RWPE1 (cell line): ENCODE results near the gene ADGRE1.

Experiments
- CTCF ChIA-PET: fragments of 350-600 bp; sonication (Branson Sonifier 250); formaldehyde crosslinking; extraction: SDS; loops from one replicate; lab custom pipeline; 2021; lab: Yijun Ruan, JAX
- POLR2A ChIA-PET: fragments of 400-600 bp; formaldehyde crosslinking; extraction: SDS; loops from one replicate; lab custom pipeline; 2020; ENCODE audit warnings: antibody characterized with exemption; ENCODE audit not compliant: low non-redundant PET; lab: Yijun Ruan, JAX
- DNase-seq: peaks from one replicate; pipeline ENCODE4 v3.0.0; 2012; ENCODE audit warnings: low spot score
- H3K27ac ChIP-seq: fragments of 450-650 bp; 2 replicates; pipeline ENCODE4 v1.5.1; 2017
- CTCF ChIP-seq: fragments of 450-650 bp; conservative IDR thresholded peaks from 2 replicates; pipeline ENCODE4 v1.5.1; 2017; ENCODE audit warnings: low read depth, mild to moderate bottlenecking

The ADGRE1 gene

GRCh38 chr19:6983448-6983847 is 96.1 kb downstream of the ADGRE1 start:
- POLR2A ChIA-PET: no interaction called here
- no peak for DNase-seq
- TF ChIP-seq CTCF: no peak
- CTCF ChIA-PET: interaction anchor here (0.6 kb wide), 1 partner anchor 101 kb away, joined by 4 read pairs; no protein-coding TSS in a partner anchor
- H3K27ac ChIP-seq: no peak overlapping the region

- ChIA-PET POLR2A (no interaction called here), CTCF (no interaction called here)
- DNase-seq: no peak
- TF ChIP-seq CTCF: no peak
- H3K27ac ChIP-seq: no peak overlapping the region
These were observed 100.5 kb downstream of the ADGRE1 start for GRCh38 chr19:6987850-6988249.

GRCh38 chr19:6988257-6988656 is 100.9 kb downstream of the ADGRE1 start:
- no peak overlapping the region for H3K27ac ChIP-seq
- no peak for TF ChIP-seq CTCF
- POLR2A ChIA-PET: no interaction called here
- DNase-seq: no peak
- CTCF ChIA-PET: no interaction called here
